NB4 (cell line): ENCODE data around the gene USP10.

Source experiments
- CTCF ChIP-seq: IDR thresholded peaks from one replicate; pipeline ENCODE4 v1.5.1; 2012; ENCODE audit warnings: low read depth, low read length
- MAX ChIP-seq: IDR thresholded peaks from 2 replicates; pipeline ENCODE4 v1.6.1; 2011; ENCODE audit warnings: low read depth, low read length

- TF ChIP-seq CTCF (no peak), MAX (no peak)
Observed at GRCh38 chr16:84785843-84786581, 86.2 kb downstream of the USP10 start.
